ENCODE data around the gene EIF2B1. TPM values are rescaled to one million over a fixed set of nuclear protein-coding genes. Genes with fewer than 3 reads are reported as not detected.
"Not testable (repeated sequence)": the region's sequence is repeated elsewhere in the genome, so short reads cannot be mapped to it uniquely, and the experiment has no call there.

Gene EIF2B1
- polyA plus RNA-seq, 5 donors, result 63.2 to 74.6 (median 64.2) TPM

DNA sequence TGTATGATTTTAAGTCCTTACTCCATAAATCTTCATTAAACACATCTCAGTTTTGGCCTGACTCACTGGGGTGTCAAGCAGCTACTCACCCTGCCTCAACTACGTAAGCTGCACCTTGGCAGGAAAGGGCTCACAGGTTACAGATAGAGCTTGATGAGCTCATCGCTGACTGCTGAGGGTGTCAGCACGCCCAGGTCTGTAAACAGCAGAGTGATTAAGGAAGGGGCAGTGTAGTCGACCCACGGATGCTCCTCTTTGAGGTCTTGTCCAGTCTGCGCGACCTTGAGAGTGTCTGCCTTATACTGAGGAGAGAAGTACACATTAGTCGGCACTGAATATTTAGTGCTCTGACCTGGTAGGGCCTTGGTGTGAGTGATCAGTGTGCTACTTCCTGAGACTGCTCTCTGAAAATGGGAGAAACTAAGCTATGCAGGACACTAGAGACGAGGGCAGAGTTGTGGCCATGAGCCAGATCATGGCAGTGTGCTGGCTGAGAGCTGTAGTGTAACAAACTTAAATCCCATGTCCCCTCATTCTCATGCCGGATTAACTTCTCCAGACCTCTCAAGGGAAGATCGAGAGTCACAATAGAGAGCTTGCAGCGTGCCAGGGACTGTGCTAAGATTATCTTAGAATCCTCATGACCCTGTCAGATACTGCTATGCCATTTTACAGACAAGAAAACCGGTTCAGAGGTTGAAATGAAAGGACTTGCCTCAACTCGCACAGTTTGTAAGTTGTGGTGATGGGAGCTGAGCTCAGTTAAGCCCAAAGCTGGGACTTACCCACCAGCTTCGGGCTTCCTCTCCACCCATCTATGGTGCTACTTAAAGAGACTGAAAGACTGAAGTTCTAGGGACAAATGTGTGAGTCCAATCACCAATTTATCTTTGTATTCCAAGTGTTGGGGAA, 11.6 kb downstream of the EIF2B1 start:
- DNase-seq, result no peak

DNA sequence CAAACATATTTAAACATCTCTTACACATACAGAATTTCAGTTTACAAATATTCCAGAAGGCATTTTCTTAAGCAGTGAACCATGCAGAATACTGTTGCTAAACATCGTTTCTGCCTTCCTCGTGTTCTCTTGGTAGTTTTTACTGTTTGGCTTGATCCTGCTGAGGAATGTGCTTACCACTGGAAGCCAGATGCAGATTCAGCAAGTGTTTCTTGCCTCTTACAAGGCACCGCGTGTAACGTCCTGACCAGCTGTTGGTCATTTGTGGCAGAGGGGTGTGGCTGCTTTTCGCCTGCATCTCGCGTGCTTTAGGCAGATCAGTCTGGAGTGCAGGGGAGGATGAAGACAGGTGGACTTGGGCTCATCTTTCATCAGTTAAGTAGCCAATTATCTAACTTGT, 12.4 kb downstream of the EIF2B1 start:
- no peak for DNase-seq

DNA sequence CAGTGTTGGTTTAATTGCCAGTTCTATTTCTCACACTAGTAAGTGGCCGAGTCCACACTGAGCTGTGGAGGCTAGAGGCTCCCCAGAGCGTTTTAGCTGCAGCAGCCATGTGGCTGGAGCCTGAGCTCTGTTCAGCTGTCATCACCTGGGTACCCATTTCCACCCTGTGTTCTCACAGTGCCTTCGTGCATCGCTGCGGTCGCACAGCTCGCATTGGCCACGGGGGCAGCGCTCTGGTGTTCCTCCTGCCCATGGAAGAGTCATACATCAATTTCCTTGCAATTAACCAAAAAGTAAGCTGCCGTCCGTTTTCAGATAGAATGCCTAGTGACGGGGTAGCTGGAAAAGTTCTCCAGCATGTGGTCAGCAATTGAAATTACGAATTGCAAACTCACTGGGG, 15.9 kb downstream of the EIF2B1 start:
- no peak for DNase-seq

DNA sequence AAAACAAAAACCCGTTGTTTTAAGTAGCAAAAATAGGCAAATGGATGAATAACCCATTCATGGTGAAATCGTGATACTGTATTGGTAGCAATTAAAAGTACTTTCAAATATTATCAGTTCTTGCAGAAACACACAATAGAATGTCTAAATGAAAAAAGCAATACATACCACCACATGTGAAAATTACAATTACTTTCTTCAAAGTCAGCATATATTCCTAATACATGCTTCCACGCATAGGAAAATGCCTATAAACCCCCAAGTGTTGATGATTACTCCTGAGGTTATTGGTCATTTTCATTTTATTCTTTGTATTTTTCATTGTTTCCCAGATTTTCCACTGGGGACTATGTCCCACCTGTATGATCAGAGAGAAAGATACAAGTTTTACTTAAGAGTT, 16.3 kb downstream of the EIF2B1 start:
- no peak for DNase-seq

DNA sequence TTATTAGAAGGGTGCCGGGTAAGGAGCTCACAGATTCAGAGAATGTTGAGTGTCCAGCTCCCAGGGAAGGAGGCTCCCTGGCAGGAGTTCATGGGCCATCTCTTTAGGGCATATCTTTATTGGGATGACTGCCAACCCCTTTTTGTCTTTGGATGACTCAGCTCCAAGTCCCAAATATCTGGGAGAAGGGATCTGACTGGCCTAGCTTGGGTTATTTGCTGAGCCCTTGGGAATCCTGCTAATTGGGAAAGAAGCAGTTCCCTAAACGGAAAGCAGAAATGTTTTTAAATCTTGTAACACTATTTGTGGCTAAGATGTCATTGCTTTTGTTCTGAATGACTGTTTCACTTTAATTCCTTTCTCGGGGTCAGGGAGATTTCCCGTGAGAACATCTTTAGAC, 19.0 kb downstream of the EIF2B1 start:
- no peak for DNase-seq

DNA sequence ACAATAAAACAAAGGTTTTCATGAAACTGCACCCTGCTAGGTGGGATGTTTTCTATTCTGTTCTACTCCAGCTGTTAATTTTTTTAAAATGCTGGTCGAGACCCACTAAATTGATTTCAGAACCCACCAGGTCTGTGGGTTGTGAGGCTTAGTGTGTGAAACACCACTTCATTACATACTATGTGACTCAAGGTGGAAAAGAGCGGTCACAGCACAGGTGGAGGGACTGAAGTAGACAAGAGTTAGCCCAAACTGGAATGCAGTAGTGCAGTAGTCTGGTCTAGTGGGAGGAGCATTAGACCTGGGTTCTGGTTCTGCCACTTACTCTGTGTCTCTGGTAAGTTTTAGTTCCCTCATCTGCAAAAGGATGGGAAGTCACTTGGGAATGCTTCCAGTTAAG, 19.4 kb downstream of the EIF2B1 start:
- no peak for DNase-seq

DNA sequence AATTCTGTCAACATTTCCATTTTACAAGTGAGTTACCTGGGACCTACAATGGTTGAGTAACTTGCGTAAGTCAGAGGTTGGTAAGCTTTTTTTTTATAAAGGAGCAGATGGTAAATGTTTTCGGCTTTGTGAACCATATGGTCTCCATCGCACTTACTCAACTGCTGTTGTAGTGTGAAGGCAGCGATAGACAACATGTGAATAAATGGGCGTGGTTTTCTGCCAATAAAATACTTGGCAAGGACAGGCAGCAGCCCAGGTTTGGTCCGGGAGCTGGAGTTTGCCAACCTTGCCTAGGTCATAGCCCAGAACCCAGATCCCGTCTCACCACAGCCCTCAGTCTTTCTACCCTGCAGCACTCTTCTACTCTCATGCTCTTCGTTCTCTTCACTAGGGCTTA, 25.3 kb downstream of the EIF2B1 start:
- no peak for DNase-seq

DNA sequence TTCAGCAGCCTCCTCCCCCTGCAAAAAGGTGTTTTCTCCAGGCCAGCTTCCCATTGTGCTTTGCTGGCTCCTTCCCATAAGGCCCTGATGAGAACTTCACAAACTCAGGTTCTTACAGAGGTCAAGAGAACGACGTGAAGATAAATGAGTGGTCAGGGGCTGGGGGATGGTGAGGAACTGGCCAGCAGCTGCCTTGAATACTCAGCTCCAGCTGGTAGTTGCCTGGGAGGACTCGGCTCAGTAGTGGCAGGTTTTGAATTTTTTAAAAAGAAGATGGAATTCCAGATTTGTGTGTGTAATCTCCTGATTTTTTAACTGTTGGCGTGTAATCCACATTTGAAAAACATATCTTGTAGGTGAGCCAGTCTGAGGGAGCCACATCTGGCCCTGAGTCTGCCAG, 25.7 kb downstream of the EIF2B1 start:
- no peak for DNase-seq

DNA sequence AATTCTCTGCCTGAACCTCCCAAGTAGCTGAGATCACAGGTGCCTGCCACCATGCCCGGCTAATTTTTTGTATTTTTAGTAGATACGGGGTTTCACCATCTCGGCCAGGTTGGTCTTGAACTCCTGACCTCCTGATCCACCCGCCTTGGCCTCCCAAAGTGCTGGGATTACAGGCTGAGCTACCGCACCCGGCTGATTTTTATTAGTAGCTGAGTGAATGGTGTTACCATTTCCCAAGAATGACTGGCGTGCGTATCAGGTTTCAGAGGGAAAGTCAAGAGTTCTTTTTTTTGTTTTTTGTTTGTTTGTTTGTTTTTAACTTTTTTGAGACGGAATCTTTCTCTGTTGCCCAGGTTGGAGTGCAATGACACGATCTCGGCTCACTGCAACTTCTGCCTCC, 30.0 kb downstream of the EIF2B1 start:
- DNase-seq, result not testable (repeated sequence)

DNA sequence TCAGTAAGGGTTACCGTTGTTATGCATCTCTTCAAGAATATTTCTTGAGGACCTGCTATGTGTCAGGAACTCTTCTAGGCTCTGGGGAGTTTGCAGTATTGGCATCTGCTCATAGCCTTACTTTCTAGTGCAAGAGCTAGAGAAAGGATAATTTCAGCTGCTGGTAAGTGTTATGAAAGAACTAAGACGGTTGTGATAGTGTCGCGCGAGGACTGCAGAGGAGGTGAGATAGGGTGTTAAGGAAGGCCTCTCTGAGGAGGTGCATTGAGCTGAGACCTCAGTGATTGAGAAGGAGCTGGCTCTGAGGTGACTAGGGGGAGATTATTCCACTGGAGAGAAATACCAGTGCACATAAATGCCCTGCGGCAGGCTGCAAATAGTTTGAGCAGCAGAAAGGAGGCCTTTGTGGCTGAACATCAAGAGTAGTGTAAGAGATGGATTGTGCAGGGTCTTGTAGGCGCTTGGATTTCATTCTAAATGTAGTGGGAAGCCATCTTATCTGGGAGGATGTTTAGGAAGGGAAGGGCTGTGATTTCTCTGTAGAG, 30.8 kb downstream of the EIF2B1 start:
- no peak for DNase-seq

DNA sequence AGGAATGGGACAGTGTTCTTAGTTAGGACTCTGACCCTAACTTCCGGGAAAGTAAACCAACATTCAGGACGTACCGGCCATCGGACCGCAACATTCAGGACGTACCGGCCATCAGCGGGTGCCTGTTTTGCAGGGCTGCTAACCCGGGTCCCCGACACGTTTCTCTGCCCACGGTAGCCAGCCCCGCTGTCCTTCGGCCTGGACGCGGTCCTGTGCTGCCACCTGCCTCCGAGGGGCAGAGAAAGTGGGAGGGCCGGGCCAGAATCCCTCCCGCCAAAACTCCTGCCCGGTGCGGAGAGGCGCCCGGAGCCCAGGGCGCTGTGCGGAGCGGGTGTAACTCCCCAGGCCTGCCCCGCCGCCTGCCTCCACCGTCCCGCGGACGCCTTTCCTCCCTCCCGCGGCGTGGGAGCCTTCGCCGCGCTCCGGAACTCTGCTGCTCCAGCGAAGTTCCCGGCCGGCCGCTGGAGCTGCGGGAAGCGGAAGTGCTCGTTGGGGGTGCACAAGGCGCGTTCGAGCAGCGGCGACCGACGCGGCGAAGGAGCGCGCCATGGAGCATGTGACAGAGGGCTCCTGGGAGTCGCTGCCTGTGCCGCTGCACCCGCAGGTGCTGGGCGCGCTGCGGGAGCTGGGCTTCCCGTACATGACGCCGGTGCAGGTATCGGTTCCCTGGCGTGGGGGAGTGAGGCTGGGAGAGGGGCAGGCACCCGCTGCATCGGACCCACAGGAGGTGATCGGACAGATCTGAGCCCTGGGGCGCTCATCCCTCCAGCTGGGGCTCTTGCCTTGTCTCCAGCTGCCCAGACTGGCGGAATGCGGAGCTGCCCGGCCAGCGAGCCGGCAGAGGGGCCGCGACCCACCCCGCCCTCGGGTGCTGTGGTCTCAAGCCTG, 31.6 kb downstream of the EIF2B1 start, which contains the start of gene DDX55:
TSS of gene DDX55 (plus strand) at position 498 of the 888 bp plus-strand sequence. CDS start at position 548, 50 bp downstream.
- DNase-seq, result peak; percentile 85 to 86

DNA sequence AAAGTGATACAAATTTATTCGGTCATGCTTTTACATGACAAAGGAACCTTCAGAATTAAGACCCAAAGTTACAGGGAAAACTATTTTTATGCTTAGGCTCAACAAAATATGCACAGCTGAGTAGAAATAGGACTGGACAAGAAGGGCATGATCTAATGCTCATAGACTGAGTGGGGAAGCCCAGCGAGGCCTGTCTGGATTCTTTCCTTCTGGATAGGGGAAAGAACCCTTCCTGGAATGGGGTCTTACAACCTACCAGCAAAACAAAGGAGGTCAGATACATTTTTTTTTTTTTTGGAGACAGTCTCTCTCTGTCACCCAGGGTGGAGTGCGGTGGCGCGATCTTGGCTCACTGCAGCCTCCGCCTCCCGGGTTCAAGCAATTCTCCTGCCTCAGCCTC, 33.8 kb downstream of the EIF2B1 start:
- no peak for DNase-seq

DNA sequence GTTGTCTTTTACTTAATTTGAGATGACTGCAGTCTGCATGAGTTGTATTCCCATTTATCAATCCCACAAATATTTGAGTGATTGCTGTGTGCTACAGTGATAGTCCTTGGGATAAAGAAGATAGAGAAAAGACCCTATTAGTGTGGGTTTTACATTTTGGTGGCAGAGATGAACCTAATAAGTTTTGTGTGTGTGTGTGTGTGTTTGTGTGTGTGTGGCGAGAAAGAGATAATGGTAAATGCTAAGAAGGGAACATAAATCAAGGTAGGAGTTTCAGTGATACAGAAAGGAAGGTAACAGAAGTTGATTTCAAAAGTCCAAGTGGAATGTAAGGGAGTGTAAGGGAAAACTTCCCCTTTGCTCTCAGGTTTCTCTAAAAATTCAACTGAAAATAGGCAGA, 34.2 kb downstream of the EIF2B1 start:
- no peak for DNase-seq

DNA sequence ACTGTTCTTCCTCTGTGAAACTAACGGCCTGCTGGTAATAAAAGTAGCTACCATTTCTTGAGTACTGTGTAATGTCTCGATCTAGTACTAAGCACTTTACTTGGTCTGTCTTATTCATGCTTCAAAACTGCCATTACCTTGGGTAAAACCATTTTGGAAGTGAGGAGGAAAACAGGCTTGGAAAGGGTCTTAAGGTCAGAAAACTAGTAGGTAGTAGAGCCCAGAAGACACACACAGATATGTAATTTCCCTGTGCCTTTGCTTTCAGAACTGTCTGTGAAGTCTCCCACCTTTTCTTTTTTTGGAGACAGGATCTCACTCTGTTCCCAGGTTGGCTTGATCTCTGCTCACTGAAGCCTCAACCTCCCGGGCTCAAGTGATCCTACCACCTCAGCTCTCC, 35.0 kb downstream of the EIF2B1 start:
- no peak for DNase-seq

DNA sequence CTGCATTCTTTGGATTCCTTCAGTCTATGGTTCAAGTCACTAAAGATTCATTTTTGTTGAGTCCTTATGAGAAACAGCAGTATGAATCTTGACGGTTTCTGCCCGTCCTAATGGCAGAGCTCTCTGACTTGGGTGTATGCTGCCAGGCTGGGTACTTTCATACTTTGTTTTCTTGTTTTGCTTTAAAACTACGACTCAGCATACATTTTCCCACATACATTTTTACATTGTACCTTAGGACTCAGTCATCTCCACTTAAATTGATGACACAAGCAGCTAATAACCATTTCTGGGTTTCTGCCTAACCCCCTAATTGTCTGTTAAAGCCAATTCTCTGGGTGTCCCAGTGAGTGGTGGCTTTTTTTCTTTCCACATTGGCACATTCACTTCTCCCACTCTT, 36.4 kb downstream of the EIF2B1 start:
- no peak for DNase-seq

DNA sequence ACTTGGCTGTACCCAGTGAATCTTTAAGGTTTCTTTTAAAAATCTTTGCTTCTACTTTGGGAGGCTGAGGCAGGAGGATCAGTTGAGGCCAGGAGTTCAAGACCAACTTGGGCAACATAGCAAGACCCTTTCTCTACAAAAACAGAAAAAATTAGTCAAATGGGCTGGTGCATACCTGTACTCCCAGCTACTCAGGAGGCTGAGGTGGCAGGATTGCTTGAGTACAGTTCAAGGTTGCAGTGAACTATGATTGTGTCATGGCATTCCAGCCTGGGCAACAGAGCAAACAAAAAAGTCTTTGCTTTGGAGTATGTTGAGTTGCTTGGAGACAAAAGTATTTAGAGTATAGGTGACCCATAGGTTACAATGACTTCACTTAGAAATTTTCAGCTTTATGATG, 37.8 kb downstream of the EIF2B1 start:
- DNase-seq, result no peak

DNA sequence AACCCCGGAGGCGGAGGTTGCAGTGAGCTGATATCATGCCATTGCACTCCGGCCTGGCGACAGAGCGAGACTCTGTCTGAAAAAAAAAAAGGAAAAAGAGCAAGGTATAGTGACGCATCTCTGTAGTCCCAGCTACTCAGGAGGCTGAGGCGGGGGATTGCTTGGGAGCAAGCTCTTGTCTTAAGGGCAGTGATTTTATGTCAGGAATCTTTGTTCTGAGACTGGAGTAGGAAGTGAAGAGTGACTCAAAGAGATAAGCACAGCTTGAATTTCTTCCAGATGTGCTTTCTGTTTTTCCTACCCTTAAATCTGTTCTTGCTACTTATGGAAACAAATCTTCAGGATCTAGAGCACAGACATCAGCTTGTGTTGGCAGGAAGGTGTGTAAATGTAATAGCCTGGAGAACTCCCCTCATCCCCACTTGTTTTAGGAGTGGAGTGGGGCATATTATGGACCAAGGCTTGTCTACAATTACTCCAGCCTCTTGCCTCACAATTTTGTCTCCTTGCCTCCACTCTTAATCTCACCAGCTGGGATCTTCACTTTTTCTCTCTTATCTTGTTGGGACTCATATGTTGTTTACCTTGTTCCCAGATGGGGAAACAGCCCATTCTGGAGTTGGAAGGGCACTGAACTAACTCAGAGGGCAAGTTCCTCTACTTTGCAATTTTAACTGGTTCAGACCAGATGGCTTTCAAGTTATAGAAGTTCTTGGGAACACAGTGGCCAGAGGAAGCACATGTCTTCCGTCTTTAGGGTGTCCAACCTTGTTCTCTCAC, 41.6 kb downstream of the EIF2B1 start:
- DNase-seq, result no peak

DNA sequence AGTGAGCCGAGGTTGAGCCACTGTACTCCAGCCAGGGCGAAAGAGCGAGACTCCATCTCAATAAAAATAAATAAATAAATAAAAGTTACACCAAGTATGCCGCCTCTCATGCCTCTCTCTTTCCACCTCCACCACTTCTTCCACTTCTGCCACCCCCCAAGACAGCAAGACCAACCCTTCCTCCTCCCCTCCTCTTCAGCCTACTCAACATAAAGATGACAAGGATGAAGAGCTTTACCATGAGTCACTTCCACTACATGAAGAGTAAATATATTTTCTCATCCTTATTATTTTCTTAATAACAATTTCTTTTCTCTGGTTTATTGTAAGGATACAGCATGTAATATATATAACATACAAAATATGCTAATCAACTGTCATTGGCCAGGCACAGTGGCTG, 52.7 kb downstream of the EIF2B1 start:
- no peak for DNase-seq

DNA sequence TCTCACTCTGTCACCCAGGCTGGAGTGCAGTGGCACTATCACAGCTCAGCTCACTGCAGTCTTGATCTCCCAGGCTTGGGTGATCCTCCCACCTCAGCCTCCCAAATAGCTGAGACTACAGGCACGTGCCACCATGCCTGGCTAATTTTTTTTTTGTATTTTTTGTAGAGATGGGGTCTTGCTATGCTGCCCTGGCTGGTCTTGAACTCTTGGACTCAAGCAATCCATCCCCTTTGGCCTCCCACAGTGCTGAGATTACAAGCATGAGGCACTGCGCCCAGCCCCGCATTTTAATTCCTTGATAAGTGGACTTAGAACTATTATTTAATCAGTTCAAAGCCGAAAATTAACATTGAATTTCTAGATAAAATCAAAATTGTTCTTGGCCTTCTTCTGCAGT, 54.7 kb downstream of the EIF2B1 start:
- DNase-seq, result not testable (repeated sequence)

DNA sequence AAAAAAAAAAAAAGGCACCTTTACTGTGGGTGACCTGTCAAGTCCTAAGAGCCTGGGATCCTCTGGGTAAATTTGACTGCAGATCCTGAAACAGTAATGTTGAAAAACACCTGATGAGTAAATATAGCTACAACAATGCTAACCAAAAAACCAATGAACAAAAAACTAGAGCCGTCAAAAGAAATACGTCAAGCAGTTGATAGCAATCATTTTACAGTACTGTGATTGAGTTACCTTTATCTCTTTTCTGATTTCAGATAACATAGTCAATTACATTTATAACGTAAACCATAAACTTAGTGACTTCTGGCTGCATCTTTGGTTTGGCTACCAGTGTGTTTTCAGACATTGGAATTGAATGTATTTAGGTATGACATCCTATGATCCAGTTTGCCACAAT, 55.2 kb downstream of the EIF2B1 start:
- DNase-seq, result no peak

DNA sequence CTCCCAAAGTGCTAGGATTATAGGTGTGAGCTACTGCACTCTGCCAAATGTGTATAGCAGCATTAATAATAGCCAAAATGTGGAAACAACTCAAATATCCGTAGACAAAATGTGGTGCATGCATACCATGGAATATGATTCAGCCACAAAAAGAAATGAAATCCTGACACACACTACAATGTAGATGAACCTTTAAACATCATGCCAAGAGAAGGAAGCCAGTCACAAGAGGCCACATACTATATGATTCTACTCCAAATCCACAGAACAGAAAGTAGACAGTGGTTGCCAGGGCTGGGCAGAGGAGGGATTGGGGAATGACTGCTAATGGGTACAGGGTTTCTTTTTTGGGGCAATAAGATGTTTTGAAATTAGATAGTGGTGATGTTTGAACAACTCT, 56.9 kb downstream of the EIF2B1 start:
- no peak for DNase-seq

DNA sequence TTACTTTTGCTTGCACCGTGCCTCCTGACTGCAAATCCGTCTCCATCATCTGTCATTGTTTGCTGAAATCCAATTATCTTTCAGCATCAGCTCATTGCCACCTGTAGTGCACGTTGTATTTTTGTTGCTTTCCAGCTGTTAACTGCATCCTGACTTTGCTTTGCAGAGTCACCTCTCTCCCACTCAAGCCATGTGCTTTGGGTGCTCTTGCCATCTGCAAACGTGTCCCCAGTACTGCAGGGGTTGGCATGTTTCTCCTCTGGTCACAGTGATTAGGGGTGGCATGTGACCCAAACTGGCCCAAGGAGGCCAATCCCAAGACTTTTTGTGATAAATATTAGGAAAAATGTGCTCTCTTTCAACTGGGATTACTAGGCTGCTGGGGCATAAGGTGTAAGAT, 59.6 kb downstream of the EIF2B1 start:
- no peak for DNase-seq

Data from right lung (tissue), 5 donors.